ENCODE measurements around the gene PNMA6A.

DNA sequence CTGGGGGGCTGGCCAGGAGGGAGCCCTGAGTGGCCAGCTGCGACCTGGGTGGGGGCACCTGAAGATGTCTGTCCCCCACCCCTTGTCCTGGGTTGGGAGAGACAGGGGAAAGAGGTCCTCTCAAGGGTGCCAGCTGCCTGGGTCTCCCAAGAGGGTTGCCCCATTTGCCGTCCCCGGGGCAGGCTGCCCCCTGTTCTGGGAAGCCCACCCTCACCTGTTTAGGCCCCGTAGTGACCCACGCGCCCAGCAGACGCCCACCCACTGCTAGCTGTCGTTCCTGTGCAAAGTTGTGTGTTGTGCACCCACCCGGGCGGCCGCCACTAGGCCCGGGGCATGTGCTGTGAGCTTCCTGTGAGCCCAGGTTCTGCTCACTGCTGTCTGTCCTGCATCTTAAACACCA lies 41.5 kb upstream of the PNMA6A start:
- TF ChIP-seq CTCF (IDR thresholded peaks at IDR 0.05; ENCODE audit: insufficient read depth, low read depth, low read length) (no peak), EZH2 (IDR thresholded peaks at IDR 0.05; ENCODE audit: insufficient read depth, low read length) (no peak)

Data from astrocyte (in vitro differentiated cells and primary cell).